Measurements from ENCODE around the gene PRKCD.

Gene PRKCD

GRCh38 chr3:53162672-53163443 lies 1.8 kb downstream of the PRKCD start:
- no peak for DNase-seq (ENCODE audit: extremely low spot score)
- ChIA-PET POLR2A (no interaction called here), CTCF (interaction anchor here (2.0 kb wide), 1 partner anchor 34 kb away, joined by 6 read pairs; no protein-coding TSS in a partner anchor)
- TF ChIP-seq FOXM1 (IDR thresholded peaks at IDR 0.05; ENCODE audit: borderline replicate concordance) (no peak), FOXA1 (IDR thresholded peaks at IDR 0.05) (no peak), ARNT (IDR thresholded peaks at IDR 0.05) (no peak), PKNOX1 (IDR thresholded peaks at IDR 0.05) (no peak), L3MBTL2 (conservative IDR thresholded peaks at IDR 0.05) (no peak)

GRCh38 chr3:53163444-53164387 lies 2.7 kb downstream of the PRKCD start:
- DNase-seq (ENCODE audit: extremely low spot score): no peak
- TF ChIP-seq CTBP1 (IDR thresholded peaks at IDR 0.05; ENCODE audit: borderline replicate concordance) (no peak), HDGF (IDR thresholded peaks at IDR 0.05; ENCODE audit: borderline replicate concordance) (no peak), BHLHE40 (IDR thresholded peaks at IDR 0.05; ENCODE audit: borderline replicate concordance) (no peak), SP1 (IDR thresholded peaks at IDR 0.05) (no peak), FOXK2 (IDR thresholded peaks at IDR 0.05) (no peak), SUZ12 (IDR thresholded peaks at IDR 0.05) (no peak), FOXA1 (IDR thresholded peaks at IDR 0.05) (no peak), NFRKB (IDR thresholded peaks at IDR 0.05) (no peak)
- POLR2A ChIA-PET: no interaction called here
- CTCF ChIA-PET: interaction anchor here (2.0 kb wide), 1 partner anchor 33 kb away, joined by 6 read pairs; no protein-coding TSS in a partner anchor

GRCh38 chr3:53164911-53165310 lies 3.9 kb downstream of the PRKCD start:
- ChIA-PET CTCF (no interaction called here), POLR2A (no interaction called here)
- no peak for DNase-seq (ENCODE audit: extremely low spot score)
- TF ChIP-seq HDGF (IDR thresholded peaks at IDR 0.05; ENCODE audit: borderline replicate concordance) (no peak), FOXA1 (IDR thresholded peaks at IDR 0.05) (no peak), SUZ12 (IDR thresholded peaks at IDR 0.05) (no peak), CTBP1 (IDR thresholded peaks at IDR 0.05; ENCODE audit: borderline replicate concordance) (no peak), ARNT (IDR thresholded peaks at IDR 0.05) (no peak), FOXM1 (IDR thresholded peaks at IDR 0.05; ENCODE audit: borderline replicate concordance) (no peak), NFRKB (IDR thresholded peaks at IDR 0.05) (no peak), BHLHE40 (IDR thresholded peaks at IDR 0.05; ENCODE audit: borderline replicate concordance) (no peak), TARDBP (IDR thresholded peaks at IDR 0.05) (no peak), FOXK2 (IDR thresholded peaks at IDR 0.05) (no peak)

GRCh38 chr3:53166206-53166605 lies 5.2 kb downstream of the PRKCD start:
- no peak for DNase-seq (ENCODE audit: extremely low spot score)
- TF ChIP-seq PKNOX1 (IDR thresholded peaks at IDR 0.05) (no peak), FOXM1 (IDR thresholded peaks at IDR 0.05; ENCODE audit: borderline replicate concordance) (no peak), L3MBTL2 (conservative IDR thresholded peaks at IDR 0.05) (no peak), FOXK2 (IDR thresholded peaks at IDR 0.05) (no peak), NFRKB (IDR thresholded peaks at IDR 0.05) (no peak), ZNF384 (IDR thresholded peaks at IDR 0.05) (no peak), LEF1 (IDR thresholded peaks at IDR 0.05; ENCODE audit: borderline replicate concordance) (no peak), CTBP1 (IDR thresholded peaks at IDR 0.05; ENCODE audit: borderline replicate concordance) (no peak), ELF4 (IDR thresholded peaks at IDR 0.05) (no peak), SP1 (IDR thresholded peaks at IDR 0.05) (no peak), HDGF (IDR thresholded peaks at IDR 0.05; ENCODE audit: borderline replicate concordance) (no peak), TARDBP (IDR thresholded peaks at IDR 0.05) (no peak), ARNT (IDR thresholded peaks at IDR 0.05) (no peak)
- POLR2A ChIA-PET: no interaction called here
- CTCF ChIA-PET: no interaction called here

- no peak for TF ChIP-seq LEF1 (IDR thresholded peaks at IDR 0.05; ENCODE audit: borderline replicate concordance)
- no peak for TF ChIP-seq FOXM1 (IDR thresholded peaks at IDR 0.05; ENCODE audit: borderline replicate concordance)
- TF ChIP-seq TARDBP (IDR thresholded peaks at IDR 0.05): no peak
- no peak for TF ChIP-seq ARNT (IDR thresholded peaks at IDR 0.05)
- no peak for TF ChIP-seq BHLHE40 (IDR thresholded peaks at IDR 0.05; ENCODE audit: borderline replicate concordance)
- ChIA-PET CTCF (no interaction called here), POLR2A (no interaction called here)
- no peak for DNase-seq (ENCODE audit: extremely low spot score)
Observed at GRCh38 chr3:53166781-53167291, 5.8 kb downstream of the PRKCD start.

- DNase-seq (ENCODE audit: extremely low spot score): no peak
- TF ChIP-seq LEF1 (IDR thresholded peaks at IDR 0.05; ENCODE audit: borderline replicate concordance): no peak
- no peak for TF ChIP-seq L3MBTL2 (conservative IDR thresholded peaks at IDR 0.05)
- TF ChIP-seq HDGF (IDR thresholded peaks at IDR 0.05; ENCODE audit: borderline replicate concordance): no peak
- TF ChIP-seq SP1 (IDR thresholded peaks at IDR 0.05): no peak
- TF ChIP-seq TARDBP (IDR thresholded peaks at IDR 0.05): no peak
- no peak for TF ChIP-seq SUZ12 (IDR thresholded peaks at IDR 0.05)
- no peak for TF ChIP-seq FOXK2 (IDR thresholded peaks at IDR 0.05)
- no peak for TF ChIP-seq ELF4 (IDR thresholded peaks at IDR 0.05)
- no peak for TF ChIP-seq ZNF384 (IDR thresholded peaks at IDR 0.05)
- CTCF ChIA-PET: no interaction called here
- POLR2A ChIA-PET: no interaction called here
Observed at GRCh38 chr3:53167418-53168174, 6.6 kb downstream of the PRKCD start.
